M059J (cell line): ENCODE results near the gene C2. TPM values are rescaled to one million over a fixed set of nuclear protein-coding genes. Genes with fewer than 3 reads are reported as not detected.
"Not testable (repeated sequence)": the region's sequence is repeated elsewhere in the genome, so short reads cannot be mapped to it uniquely, and the experiment has no call there.

Experiments
- DNase-seq: peaks from one replicate; pipeline ENCODE4 v3.0.0-alpha.2; 2012; ENCODE audit warnings: low read depth
- total RNA-seq: library from RNA; depleted of rRNA; stranded (reverse); fragments of >200 nt; shearing (Covaris generic); gene quantifications from 2 replicates; pipeline ENCODE4 v1.2.3, GENCODE V29; 2014

Gene C2
- total RNA-seq, 1 experiment from 2014 or later, result 3.3 TPM

DNA sequence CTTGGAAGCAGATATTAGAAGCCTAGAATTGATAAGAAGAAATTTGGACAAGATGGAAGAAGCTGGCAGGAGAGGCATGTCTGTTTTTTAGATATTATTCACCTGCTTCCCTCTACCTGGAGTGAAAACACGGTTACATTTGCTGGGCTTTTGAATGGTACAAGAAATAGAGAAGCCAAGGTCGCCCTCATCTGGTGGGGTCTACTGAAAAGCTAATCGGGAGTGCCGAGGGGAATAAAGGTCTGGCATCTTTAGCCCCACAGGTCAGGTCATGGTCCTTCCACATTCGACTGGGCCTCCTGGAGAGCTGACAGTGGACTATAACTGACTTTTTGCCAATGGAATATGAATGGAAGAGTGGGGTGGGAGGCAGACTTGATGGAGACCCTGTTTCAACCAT lies 4.6 kb upstream of the C2 start:
- DNase-seq, result peak; percentile 30

GRCh38 chr6:31927863-31928671 lies 550 bp downstream of the C2 start:
- DNase-seq, result no peak

DNA sequence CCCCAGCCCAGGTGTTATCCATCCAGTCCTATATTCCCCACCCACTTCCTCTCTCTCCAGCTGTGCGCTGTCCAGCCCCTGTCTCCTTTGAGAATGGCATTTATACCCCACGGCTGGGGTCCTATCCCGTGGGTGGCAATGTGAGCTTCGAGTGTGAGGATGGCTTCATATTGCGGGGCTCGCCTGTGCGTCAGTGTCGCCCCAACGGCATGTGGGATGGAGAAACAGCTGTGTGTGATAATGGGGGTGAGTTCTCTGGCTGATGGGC lies 1.1 kb downstream of the C2 start:
- no peak for DNase-seq

- DNase-seq, result no peak
These were observed 3.4 kb downstream of the C2 start for GRCh38 chr6:31930962-31931361.

- DNase-seq, result not testable (repeated sequence)
These were observed 4.6 kb downstream of the C2 start for GRCh38 chr6:31932137-31932536.

GRCh38 chr6:31933537-31933936 lies 6.0 kb downstream of the C2 start:
- DNase-seq, result no peak

GRCh38 chr6:31935021-31935420 lies 7.5 kb downstream of the C2 start:
- no peak for DNase-seq

DNA sequence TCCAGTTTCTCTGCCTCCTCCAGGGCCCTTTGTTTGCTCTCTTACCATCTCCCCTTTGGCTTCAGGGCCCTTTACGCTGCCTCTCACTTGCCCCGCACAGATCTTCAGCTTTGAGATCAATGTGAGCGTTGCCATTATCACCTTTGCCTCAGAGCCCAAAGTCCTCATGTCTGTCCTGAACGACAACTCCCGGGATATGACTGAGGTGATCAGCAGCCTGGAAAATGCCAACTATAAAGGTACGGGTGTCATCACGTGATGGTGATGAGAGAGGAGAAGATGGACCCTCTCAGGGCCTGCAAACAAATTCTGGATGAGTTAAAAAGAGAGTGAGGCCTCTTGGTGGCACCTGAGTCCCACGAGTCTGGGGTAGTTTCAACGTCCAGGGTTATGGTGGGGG lies 8.3 kb downstream of the C2 start:
- DNase-seq, result no peak

DNA sequence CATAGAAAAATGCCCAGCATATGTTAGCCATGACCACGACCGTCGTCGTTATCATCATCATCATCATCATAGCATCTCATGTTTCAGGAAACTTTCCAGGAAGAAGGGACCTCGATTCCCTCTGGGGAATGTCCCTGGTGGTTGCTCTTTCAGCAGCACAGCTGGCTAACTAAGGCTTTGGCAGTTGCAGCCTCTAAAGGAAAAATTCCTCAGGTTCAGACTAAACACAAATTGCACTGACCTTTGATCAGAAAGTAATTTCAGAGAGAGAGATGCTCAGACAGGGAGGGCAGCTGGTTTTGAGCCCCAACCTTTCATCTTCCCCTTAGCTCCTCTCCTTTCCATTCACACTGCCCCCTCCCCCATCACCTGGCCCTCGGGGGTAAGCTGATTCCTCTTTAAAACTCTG lies 12.7 kb downstream of the C2 start:
- peak; percentile 67 for DNase-seq

- no peak for DNase-seq
These were observed 16.2 kb downstream of the C2 start for GRCh38 chr6:31943742-31944141.

GRCh38 chr6:31945154-31945506 lies 17.6 kb downstream of the C2 start:
- DNase-seq, result no peak

DNA sequence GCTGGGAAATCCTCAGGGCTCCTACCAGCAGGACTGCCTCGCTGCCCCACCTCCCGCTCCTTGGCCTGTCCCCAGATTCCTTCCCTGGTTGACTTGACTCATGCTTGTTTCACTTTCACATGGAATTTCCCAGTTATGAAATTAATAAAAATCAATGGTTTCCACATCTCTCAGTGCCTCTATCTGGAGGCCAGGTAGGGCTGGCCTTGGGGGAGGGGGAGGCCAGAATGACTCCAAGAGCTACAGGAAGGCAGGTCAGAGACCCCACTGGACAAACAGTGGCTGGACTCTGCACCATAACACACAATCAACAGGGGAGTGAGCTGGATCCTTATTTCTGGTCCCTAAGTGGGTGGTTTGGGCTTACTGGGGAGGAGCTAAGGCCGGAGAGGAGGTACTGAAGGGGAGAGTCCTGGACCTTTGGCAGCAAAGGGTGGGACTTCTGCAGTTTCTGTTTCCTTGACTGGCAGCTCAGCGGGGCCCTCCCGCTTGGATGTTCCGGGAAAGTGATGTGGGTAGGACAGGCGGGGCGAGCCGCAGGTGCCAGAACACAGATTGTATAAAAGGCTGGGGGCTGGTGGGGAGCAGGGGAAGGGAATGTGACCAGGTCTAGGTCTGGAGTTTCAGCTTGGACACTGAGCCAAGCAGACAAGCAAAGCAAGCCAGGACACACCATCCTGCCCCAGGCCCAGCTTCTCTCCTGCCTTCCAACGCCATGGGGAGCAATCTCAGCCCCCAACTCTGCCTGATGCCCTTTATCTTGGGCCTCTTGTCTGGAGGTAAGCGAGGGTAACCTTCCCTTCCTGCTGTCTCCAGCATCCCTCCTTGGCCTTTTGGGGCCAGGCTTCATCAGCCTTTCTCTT lies 18.2 kb downstream of the C2 start, which contains the start of gene CFB:
TSS of gene CFB (plus strand) at position 589 of the 863 bp plus-strand sequence. CDS start at position 716, 127 bp downstream.
- DNase-seq, result peak; percentile 95

GRCh38 chr6:31946370-31946885 lies 18.9 kb downstream of the C2 start:
- no peak for DNase-seq

GRCh38 chr6:31947070-31947675 lies 19.7 kb downstream of the C2 start:
- no peak for DNase-seq

DNA sequence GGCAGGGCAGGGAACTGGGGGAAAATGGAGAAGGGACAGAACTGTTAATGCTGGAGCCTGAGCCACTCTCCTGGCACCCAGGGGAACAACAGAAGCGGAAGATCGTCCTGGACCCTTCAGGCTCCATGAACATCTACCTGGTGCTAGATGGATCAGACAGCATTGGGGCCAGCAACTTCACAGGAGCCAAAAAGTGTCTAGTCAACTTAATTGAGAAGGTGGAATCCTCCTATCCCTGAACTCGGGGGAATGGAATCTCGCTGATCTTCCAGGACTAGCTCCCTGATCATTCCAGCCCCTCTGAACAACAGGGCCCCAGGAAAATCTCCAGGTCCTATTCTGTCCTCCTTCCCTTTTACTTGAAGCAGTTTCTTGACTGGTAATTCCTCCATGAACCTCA lies 20.3 kb downstream of the C2 start:
- no peak for DNase-seq

DNA sequence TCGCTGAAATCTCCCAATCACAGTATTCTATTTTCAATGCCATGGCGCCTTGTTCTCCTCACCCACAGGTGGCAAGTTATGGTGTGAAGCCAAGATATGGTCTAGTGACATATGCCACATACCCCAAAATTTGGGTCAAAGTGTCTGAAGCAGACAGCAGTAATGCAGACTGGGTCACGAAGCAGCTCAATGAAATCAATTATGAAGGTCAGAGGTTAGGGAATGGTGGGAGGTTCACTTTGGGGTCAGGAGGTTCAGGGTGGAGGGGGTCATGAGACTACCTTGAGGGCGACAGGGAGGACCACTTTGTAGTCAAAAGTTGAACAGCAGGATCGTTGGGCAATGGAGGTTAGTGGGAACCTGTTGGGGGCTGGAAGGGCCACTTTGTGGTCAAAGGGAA lies 20.8 kb downstream of the C2 start:
- DNase-seq, result no peak

DNA sequence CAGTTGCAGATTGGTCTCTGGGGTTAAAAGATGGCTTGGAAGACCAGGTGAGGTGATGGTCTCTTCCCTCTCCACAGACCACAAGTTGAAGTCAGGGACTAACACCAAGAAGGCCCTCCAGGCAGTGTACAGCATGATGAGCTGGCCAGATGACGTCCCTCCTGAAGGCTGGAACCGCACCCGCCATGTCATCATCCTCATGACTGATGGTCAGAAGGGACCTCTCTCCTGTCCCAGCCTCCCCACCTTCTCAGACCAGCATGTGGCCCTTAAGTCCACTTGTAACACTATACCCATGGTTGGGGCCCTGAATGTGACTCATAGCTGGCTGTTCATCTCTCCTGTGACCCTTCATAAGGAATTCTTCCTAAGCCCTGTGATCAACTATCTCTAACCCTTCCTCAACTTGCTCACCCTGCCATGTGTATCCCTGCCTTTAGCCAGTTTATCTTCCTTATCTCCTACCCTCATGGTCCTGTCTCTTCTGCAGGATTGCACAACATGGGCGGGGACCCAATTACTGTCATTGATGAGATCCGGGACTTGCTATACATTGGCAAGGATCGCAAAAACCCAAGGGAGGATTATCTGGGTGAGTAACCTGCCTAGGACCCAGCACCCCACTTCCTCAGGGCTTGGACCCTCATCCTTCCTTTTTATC lies 21.4 kb downstream of the C2 start:
- DNase-seq, result peak; percentile 90

- no peak for DNase-seq
These were observed 22.5 kb downstream of the C2 start for GRCh38 chr6:31949926-31950548.

DNA sequence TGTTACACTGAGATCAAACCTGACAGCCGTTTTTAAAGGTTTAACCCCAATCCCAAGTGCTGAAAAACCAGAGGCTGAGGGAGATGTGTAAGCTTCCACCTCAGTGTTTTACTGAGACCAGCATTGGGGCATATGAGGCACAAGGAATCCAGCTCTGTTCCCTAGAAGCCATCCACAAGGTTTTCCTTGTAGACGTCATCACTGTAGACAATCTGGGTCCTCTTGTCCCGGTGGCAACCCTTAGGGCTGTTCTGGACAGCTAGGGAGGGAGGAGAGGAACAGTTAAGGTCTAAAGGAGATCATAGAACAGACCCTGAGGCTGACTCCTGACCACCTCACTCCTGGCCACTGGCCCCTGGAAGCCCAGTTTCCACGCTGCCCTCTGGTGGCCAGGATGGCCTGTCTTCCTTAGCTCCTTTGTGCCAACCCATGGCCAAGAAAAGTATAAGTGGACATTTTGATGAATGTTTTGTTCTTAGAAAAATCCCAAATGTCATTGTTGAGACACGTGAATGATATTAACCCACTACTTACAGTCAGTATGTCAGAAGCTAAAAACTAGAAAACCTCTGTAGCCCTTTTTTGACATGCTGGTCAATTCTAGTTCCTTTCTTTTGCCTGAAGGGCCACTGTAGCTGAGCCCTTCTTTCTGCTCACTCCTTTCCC lies 24.8 kb downstream of the C2 start:
- peak; percentile 74 for DNase-seq

DNA sequence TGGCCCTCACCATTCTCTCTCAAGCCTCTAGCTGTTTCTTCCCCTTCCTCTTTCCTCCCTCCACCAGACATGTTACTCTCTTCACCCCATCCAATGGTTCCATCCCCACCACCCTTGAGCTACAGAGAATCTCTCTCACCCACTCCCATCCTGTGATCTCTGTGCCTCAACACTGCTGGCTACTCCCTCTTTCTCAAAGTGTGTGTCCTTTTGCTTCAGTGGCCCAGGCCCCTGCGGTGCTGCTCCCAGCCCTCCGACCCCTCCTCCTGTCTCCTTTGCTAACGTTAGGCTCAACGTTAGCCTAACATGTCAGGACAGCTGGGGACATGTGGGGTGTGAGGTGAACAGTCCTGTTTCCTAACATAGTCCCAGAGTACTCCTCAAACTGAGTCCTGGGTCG lies 25.4 kb downstream of the C2 start:
- DNase-seq, result no peak

GRCh38 chr6:31954511-31954910 lies 27.0 kb downstream of the C2 start:
- no peak for DNase-seq
